Choroid plexus epithelial cell (primary cell): ENCODE results near the gene MAP7.
"Not testable (repeated sequence)": the region's sequence is repeated elsewhere in the genome, so short reads cannot be mapped to it uniquely, and the experiment has no call there.

Experiments
- DNase-seq: peaks from one replicate; pipeline ENCODE4 v3.0.0-alpha.2; 2010; ENCODE audit warnings: low read depth
- H3K4me3 ChIP-seq: 2 replicates; pipeline ENCODE4 v1.5.1; 2011; ENCODE audit warnings: low read depth, mild to moderate bottlenecking, control low read depth, low read length, moderate library complexity
- TF ChIP-seq, protein P1 (sequence below): conservative IDR thresholded peaks from 2 replicates; pipeline ENCODE4 v1.5.1; 2011; ENCODE audit warnings: low read depth, mild to moderate bottlenecking, control low read depth, inconsistent platforms, low read length, moderate library complexity

The MAP7 gene

GRCh38 chr6:136501096-136501495 lies 49.1 kb downstream of the MAP7 start:
- no peak overlapping the region for H3K4me3 ChIP-seq
- TF ChIP-seq, protein P1, sequence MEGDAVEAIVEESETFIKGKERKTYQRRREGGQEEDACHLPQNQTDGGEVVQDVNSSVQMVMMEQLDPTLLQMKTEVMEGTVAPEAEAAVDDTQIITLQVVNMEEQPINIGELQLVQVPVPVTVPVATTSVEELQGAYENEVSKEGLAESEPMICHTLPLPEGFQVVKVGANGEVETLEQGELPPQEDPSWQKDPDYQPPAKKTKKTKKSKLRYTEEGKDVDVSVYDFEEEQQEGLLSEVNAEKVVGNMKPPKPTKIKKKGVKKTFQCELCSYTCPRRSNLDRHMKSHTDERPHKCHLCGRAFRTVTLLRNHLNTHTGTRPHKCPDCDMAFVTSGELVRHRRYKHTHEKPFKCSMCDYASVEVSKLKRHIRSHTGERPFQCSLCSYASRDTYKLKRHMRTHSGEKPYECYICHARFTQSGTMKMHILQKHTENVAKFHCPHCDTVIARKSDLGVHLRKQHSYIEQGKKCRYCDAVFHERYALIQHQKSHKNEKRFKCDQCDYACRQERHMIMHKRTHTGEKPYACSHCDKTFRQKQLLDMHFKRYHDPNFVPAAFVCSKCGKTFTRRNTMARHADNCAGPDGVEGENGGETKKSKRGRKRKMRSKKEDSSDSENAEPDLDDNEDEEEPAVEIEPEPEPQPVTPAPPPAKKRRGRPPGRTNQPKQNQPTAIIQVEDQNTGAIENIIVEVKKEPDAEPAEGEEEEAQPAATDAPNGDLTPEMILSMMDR = no peak
- DNase-seq = no peak

DNA sequence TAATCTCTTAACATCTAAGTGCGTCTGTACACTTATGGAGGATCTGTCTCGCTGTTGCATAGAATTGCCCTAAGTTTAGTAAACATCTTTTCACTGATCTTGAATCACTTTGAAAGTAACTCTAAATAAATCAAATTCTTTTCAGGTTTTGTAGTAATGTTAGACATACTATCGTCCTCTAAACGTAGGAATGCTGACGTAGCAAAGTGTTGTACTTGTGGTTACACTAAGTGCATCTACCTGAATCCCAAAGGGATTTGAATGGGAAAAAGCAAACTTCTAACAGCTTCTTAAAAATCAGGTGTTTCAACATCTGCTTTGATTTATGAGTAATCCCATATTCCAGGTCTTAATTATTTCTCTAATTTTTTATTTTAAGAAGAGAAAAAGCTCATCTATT lies 49.8 kb downstream of the MAP7 start:
- no peak for DNase-seq
- TF ChIP-seq, protein P1 = no peak
- H3K4me3 ChIP-seq = no peak overlapping the region

DNA sequence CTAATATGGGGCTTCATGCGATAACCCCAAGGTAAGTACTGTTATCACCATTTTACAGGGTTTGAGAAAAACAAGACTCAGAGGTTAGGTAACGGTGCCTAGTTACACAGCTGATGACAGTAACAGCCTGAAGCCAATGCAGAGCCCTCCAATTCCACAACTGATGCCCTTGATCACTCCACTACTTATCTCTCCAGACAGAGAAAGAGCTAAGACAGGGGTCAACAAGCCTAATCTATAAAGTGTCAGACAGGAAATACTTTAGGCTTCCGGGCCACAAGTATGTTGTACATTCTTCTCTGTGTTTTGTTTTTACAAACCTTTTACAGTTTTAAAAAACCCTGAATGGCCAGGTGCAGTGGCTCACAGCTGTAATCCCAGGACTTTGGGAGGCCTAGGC lies 50.9 kb downstream of the MAP7 start:
- H3K4me3 ChIP-seq = no peak overlapping the region
- TF ChIP-seq, protein P1 = no peak
- no peak for DNase-seq

- H3K4me3 ChIP-seq, DNase-seq: not testable (repeated sequence)
These were observed 53.8 kb downstream of the MAP7 start for GRCh38 chr6:136496449-136496848.

GRCh38 chr6:136494710-136495109 lies 55.5 kb downstream of the MAP7 start:
- DNase-seq = no peak
- no peak overlapping the region for H3K4me3 ChIP-seq
- TF ChIP-seq, protein P1 = no peak

- TF ChIP-seq, protein P1 = no peak
- no peak for DNase-seq
These were observed 56.2 kb downstream of the MAP7 start for GRCh38 chr6:136494059-136494458.

DNA sequence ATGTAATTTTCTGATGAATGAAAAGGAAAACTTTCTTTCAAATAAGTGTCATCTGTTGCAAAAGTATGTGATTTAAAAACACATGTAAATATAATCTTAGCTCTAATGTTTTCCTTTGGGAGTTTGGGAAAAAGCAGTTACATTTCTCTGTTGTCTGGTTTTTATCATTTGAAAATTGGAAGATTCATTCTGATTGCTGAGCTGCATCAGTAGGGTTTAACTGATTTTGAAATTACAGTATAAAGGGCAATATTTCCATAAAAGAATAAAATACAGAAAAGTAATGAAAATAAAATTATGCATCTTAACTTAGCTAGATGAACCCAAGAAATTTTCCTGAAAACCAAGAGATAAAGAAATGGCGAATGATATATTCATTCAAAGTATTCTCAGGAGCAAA lies 57.8 kb downstream of the MAP7 start:
- TF ChIP-seq, protein P1 = no peak
- no peak for DNase-seq
- H3K4me3 ChIP-seq = no peak overlapping the region

More at GRCh38 chr6:136494059-136494458, 56.2 kb downstream of the MAP7 start:
- H3K4me3 ChIP-seq = no peak overlapping the region

DNA sequence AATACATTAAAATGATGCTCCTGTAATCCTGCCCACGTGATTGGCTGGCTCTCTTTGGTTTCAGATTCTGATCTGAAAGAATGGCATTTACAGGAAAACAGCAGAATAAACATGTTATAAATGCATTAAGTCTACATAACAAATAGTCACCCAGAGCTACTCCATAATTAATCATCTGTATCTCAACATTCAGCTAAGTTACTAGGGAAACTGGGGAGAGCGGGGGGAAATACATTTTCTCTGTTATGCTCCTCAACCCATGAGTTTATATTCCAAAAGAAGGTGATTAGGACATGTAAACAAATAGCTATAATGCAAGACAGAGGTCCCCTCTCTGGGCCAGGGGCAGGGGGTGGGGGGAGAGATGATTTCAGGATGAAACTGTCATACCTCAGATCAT lies 58.5 kb downstream of the MAP7 start:
- H3K4me3 ChIP-seq = no peak overlapping the region
- TF ChIP-seq, protein P1 = no peak
- no peak for DNase-seq
